ENCODE data around the gene CCDC57. TPM values are rescaled to one million over a fixed set of nuclear protein-coding genes. Genes with fewer than 3 reads are reported as not detected.
"Not testable (repeated sequence)": the region's sequence is repeated elsewhere in the genome, so short reads cannot be mapped to it uniquely, and the experiment has no call there.

Gene CCDC57
- total RNA-seq, 1 donor from 2014 or later, result 7.9 TPM

DNA sequence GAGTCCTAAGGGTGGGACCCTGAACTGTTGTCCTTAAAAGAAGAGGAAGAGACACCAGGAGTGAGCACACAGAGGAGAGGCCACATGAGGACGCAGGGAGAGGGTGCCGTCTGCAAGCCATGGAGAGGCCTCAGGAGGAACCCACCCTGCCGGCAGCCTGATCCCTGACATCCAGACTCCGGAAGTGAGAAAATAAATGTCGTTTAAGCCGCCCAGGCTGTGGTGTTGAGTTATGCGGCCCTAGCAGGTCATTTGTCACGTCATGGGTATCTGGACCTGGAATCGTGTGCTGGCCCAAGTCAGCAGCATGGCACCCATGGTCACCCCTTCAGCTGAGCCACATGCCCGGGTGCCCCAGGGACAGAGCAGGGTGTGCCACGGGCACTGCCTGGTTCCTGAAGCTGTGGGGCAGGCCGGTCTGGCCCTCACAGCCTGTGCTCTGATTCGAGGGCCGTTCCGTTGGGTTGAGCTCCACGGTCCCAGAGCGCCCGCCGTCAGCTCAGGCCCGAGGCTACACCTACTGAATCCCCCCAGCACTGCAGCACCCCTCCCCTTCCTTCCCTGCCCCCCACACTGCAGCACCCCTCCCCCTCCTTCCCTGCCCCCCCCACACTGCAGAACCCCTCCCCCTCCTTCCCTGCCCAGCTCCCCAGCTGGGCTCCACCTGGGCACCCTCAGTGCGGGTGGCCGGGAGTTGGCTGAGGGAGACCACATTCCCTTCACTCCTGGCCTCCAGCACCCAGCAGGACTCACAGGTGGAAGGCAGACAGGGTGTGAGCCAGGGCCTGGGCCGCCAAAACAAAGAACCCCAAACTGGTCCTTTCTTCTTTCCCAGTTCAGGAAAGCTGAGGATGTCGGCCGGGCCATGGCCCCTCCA is 2.7 kb upstream of the CCDC57 start:
- peak; percentile 52 for DNase-seq (ENCODE audit: missing footprints)

DNA sequence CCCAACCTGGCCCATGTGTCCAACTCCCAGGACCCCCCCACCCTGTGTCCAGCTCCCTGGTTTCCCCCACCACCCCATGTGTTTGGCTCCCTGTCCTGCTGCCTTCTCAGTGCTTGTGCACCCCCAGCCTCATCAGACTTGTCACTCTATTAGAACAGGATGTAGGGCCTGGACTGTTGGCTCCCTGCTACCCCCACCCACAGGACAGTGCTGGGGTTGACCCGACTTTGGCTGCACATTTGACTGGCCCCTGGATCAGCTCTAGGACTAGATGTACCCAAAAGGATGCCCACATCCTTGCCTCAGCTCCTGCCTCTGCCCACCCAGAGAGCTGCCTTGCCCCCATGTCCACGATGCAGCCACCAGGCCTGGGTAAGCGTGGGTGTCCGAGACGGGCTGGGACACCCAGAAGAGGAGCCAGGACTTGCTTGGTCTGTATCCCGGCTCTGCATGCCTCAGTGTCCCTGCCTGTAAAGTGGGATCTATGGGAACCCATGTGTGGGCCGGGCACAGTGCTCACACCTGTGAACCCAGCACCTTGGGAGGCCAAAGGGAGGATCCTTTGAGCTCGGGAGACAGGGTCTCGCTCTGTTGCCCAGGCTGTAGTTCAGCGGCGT is 1.5 kb upstream of the CCDC57 start:
- intact Hi-C loops (cut with DNase I), result no loop called here
- ATAC-seq (no peak), DNase-seq (ENCODE audit: missing footprints) (no peak)

More for the DNA sequence above, 2.7 kb upstream of the CCDC57 start:
- no peak for ATAC-seq
- intact Hi-C loops (cut with DNase I), result no loop called here

DNA sequence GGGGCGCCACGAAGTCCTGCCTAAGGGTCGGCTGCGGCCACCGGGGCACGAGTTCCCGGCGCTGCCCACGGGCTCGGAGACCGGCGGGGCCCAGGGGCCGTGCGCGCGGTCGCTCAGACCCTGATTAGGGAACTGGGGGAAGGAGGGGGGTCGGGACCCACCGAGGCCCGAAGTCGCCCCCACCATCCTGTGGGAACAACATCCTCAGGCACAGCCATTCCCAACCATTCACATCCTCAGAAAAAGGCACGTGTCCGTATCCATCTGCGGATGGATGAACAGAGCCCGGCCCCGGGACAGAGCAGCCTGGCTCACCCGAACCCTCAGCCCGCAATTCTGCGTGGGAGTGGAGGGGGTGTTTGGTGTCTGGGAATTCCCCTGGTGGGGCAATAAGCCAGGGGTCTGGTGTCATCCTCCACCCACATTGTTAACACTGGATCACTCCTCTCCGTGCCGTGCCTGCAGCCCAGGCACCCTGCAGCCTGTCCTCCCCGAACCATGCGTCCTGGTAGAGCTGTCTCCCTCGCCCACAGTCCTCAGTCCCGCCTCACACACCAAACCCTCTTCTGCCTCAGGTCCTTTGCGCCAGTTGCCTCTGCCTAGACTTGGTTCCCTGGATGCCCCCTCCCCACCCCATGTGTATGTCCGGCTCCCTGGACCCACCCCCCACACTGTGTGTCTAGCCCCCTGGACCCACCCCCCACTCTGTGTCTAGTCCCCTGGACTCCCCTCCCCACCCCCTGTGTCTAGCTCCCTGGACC is 789 bp upstream of the CCDC57 start:
- intact Hi-C loops (cut with DNase I), result no loop called here
- DNase-seq (ENCODE audit: missing footprints), result peak; percentile 70

DNA sequence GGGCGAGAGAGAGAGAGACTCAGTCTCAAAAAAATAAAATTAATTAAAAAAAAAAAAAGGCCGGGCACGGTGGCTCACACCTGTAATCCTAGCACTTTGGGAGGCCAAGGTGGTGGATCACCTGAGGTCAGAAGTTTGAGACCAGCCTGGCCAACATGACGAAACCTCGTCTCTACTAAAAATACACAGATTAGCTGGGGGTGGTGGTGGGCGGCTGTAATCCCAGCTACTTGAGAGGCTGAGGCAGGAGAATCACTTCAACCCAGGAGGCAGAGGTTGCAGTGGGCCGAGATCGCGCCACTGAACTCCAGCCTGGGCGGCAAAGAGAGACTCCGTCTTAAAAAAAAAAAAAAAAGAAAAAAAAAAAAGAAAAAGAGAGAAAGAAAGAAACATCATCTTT is 2.0 kb downstream of the CCDC57 start:
- DNase-seq (ENCODE audit: missing footprints); intact Hi-C loops (cut with DNase I); ATAC-seq: not testable (repeated sequence)

More for the DNA sequence above, 789 bp upstream of the CCDC57 start:
- peak; percentile 26 for ATAC-seq

DNA sequence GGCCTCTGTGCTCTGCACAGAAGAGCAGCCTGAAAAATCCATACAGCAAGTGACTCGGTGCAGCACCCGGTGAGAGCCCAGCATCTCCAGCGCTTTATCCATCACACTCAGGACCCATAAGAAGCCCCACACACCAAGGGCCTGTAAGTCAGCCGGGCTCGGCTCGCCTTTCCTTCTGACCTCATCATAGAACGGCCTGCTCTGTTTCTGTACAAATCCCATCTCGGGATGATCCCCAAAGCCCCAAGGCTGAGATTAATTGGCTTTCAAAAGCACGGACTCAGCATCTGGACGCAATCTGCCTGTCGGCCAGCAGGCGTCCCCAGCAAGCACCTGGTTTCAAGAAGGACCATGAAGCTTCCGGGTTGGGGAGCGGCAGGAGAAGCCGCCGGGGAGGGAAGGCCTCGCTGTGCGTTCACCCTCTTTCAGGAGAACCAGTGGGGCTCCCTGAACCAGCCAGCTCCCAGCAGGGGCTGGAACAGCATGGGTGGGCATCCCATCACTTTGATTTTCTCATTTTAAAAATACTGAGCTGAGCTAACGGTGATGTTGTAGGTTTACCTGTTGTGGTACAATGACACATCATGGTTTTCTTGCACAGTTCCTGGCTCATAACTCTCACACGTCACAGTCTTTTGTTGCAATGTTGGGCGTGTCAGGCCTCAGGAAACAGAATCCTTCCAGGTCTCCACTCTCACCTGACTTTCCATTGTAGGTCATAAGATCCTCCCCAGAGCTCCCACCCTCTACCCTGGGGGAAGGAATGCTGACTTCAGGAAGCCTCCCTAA is 6.7 kb downstream of the CCDC57 start:
- intact Hi-C loops (cut with DNase I), result loop anchor here (1.0 kb wide), 1 partner anchor 115 kb away; no protein-coding TSS in a partner anchor
- DNase-seq (ENCODE audit: missing footprints), result peak; percentile 92
- peak; percentile 87 for ATAC-seq

DNA sequence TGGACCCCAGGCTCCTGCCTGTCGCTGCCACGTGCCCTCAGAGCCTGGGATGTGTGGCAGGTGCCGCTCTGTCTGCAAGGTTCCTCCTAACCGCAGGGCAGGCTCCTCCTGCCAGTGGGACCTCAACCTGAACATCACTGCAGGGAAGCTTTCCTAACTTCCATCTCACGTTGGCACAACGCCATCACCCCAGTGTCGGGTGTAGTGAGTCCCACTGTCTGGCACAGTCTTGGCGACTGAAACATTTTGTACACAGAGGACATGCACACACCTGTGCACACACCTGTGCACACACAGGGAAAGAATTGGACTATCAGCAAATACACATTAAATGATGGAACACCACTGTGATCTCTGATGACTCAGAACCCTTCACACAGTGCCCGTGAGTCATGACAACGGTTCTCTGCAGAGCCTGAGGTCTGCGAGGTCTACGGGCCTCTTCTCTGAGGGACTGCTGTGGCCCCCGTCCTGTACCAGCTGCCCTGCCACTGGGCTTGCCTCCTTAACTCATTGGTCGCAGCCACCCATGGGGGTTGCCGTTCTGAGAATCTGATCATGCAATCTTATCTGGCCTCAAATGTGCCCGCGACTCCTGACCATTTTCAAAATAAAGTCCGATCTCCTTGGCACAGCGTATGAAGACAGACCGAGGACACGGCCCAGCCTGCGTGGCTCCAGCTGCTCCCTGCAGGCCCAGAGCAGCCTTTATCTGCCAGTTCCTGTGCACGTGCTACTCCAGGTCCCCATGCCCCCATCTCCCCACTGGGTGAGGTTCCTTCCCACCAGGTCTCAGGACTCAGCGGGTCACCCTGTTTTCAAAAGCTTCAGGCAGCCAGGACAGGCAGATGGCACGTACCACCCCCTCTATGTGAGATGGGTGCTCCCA is 7.6 kb downstream of the CCDC57 start:
- intact Hi-C loops (cut with DNase I), result no loop called here
- DNase-seq (ENCODE audit: missing footprints) (no peak), ATAC-seq (peak; percentile 55)

DNA sequence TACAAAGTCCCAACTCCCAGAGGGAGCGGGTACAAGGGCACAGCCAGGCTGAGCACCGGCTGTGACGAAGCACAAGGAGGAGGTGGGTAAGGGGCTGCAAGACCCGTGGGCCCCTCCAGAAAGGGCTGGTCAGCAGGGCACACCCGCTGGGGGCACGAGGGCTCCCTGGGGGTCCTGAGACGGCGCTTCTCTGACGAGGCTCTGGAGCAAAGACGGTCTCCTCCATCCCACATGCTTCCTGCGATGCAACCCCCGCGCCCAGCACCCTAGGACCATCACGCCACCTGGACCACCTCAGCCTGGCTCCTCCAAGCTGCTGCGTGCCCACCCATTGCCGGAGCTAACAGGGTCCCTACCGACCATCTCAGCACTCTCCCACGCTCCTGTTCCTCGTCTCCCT is 8.7 kb downstream of the CCDC57 start:
- intact Hi-C loops (cut with DNase I), result no loop called here
- no peak for ATAC-seq

DNA sequence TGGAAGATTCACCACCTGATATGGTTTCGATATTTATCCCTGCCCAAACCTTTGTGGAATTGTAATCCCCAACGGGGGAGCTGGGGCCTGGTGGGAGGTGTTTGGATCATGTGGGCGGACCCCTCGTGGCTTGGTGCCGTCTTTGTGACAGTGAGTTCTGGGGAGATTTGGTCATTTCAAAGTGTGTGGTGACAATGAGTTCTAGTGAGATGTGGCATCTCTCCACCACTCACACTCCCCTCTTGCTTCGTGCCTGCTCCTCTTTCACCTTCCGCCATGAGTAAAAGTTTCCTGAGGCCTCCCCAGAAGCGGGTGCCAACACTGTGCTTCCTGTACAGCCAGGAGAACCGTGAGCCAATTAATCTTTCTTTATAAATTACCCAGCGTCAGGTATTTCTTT is 9.7 kb downstream of the CCDC57 start:
- no peak for DNase-seq (ENCODE audit: missing footprints)
- intact Hi-C loops (cut with DNase I), result no loop called here
- no peak for ATAC-seq

More for the DNA sequence above, 8.7 kb downstream of the CCDC57 start:
- DNase-seq (ENCODE audit: missing footprints), result no peak

DNA sequence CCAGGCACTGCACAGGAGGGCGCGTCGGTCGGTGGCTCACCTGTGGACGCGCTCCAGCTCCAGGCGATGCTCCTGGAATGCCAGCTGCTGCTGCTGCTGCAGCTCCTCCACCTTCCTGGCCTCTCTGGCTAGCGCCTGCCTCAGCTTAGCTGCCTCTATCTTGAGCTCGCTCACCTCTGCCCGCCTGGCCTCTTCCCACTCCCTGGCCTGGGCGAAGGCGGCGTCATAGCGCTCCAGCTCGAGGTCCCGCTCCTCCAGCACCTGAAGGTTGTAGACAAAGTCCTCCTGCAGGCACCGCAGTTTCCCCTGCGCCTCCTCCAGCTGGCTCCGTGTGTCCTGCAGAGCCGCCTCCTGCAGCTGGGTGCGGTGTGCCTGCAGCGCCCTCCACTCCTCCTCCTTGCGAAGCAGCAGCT is 11.1 kb downstream of the CCDC57 start:
- ATAC-seq (no peak), DNase-seq (ENCODE audit: missing footprints) (no peak)
- intact Hi-C loops (cut with DNase I), result no loop called here

DNA sequence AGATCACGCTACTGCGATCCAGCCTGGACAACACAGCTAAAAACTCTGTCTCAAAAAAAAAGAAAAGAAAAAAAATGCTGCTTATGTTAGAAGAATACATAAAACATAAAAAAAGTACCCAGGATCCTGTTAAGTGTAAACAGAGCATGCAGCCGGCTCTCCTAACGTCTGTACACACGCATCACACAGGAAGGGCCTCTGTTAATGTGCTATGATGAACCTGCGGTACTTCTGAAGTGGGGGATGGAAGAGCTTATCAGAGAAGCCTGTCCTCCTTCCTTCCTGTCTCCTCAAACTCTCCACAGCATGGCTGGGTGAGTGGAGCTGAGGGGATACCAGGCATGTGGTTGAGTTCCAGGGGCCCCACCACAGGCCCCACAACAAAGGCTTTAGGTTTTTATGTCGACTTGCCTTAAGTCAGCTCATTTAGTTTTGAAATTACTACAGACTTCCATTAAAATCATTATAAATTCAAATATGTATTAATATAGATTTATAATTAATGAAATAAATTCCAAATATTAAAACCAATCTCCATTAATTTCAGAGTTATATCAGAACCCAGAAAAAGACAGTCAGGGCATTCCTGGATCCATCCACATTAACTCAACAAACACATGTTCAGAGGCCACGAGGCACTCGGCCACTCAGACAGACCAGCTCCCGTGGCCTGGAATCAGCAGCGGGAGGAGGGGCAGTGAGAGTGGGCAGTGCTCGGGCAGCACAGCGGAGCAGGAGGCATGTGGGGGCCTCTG is 11.7 kb downstream of the CCDC57 start:
- intact Hi-C loops (cut with DNase I), result no loop called here
- no peak for DNase-seq (ENCODE audit: missing footprints)
- ATAC-seq, result no peak

DNA sequence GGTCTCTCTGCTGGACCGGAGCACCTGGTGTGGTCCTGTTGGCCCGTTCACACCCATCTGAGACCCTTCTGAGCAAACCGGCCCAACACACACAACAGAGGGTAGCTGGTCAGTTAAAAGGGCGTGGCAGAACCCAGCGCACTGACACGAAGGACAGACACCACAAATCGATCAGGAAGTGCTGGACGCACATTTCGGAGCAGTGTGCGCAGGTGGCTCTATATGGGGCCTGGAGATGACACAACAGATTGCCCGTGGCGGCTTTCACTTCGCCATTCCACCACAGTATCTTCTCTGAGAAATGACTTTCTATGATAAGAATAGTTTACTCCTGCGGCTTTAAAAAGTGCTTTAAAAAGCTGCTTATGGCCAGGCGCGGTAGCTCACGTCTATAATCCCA is 12.5 kb downstream of the CCDC57 start:
- ATAC-seq (no peak), DNase-seq (ENCODE audit: missing footprints) (no peak)
- intact Hi-C loops (cut with DNase I), result no loop called here

DNA sequence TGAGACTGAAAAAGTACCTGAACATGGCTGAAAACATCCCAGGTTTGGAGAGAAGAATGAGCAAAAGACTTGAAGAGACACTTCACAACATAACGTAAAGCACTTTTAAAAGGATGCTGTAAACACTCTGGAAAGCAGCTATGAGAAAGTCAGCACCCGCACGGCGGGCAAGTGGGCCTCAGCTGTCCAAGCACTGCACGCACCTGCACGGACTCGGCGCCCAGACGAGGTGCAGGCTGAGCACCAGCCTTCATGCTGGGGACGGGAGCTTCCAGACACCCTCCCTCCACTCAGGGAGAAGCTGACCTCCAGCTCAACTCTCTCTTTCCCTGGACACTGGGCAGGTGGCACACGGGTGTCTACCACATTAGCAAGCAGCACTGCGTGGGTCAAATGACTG is 13.1 kb downstream of the CCDC57 start:
- DNase-seq (ENCODE audit: missing footprints), result no peak
- no peak for ATAC-seq
- intact Hi-C loops (cut with DNase I), result no loop called here

DNA sequence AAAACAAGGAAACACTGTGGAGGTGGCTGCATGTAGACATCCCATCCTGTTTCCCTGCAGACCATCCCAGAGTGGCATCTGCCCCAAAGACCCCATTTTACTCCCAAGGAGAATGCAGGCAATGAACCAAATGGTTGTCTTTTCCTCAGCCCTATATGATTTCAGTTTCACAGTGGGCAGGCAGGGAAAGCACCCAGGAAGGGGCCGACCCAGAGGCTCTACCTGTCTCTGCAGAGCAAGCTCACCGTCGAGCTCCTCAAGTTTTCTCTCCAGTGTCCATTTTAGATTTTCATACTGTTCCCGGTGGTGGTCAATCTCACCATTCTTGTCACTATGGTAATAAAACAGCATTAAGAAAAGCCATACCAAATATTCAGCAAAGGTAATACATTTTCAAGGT is 14.6 kb downstream of the CCDC57 start:
- ATAC-seq (no peak), DNase-seq (ENCODE audit: missing footprints) (no peak)
- intact Hi-C loops (cut with DNase I), result no loop called here

DNA sequence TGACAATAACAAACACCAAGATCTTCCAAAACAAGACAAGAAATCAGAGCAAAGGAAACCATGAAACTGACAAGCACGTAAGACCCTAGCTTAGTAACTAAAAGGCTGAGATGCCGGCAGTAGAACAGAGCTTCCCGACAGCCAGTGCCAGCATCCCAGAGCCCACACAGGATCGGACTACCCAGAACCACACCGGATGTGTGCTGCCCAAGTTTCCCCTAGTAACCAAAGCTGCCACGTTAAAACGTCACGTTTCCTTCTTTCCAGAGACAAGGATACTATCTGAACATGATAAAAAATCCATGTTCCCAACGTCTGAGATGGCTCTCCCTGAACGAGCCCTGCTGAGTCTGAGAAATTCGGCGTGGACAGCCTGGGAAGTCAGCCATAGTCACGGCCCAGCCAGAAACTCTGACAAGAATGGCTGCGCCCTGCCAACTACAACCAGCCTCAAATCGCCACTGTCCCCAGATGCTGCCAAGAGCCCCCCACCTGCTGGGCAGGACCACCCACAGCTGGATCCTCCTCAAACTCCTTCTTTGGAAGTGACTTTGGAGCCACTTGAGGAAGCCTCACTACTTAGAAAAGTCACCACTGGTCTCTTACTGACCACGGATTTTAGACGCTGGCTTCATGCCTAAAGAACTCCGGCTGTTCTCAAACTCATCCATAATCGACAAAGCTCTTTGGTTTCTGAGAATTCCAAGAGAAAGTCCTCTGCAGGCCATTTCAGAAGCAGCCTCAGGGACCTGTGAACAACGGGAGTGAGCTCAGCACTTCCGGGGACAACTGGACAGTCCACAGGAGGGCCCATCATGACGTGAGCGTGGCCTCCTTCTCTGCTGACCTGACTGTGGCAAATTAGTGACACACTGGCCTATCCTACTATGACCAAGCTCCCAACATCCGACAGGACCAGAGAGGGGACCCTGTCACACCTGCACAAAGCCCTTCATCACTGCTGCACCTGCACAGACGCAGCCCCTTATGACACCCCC is 16.7 kb downstream of the CCDC57 start:
- no peak for DNase-seq (ENCODE audit: missing footprints)
- intact Hi-C loops (cut with DNase I), result no loop called here
- peak; percentile 65 for ATAC-seq

DNA sequence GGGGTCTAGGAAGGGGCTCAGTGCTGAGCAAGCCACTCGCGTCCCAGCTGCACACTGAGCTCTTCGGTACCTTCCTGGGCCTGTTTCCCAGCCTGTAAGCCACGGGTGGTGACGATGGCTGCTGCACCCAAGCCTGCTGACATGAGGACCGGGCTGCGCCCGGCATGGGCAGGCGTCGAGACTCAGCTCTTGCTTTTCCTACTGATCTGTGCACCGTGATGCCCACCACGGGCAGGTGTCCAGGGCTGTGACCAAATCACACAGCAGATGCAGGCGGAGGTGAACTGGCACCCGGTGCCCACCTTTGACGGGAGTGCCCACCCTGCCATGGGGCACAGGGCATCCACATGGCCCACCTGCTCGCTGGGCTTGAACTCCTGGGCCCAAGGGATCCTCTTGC is 17.9 kb downstream of the CCDC57 start:
- intact Hi-C loops (cut with DNase I), result no loop called here
- ATAC-seq, result no peak

More for the DNA sequence above, 17.9 kb downstream of the CCDC57 start:
- DNase-seq (ENCODE audit: missing footprints), result no peak

Data from Right ventricle myocardium inferior (tissue), 1 donor.